RWPE2 (cell line): Measurements from ENCODE around the gene MINPP1.

Experiments
- ATAC-seq: fragments of 200-7000 bp; cut with Tn5 transposase; 3 replicates; pipeline ENCODE4 v1.9.1; 2021; ENCODE audit warnings: low read depth
- DNase-seq: peaks from one replicate; pipeline ENCODE4 v3.0.0-alpha.2; 2020; ENCODE audit warnings: low spot score
- H3K27ac ChIP-seq: fragments of 450-650 bp; 2 replicates; pipeline ENCODE4 v1.5.1; 2017; ENCODE audit warnings: mild to moderate bottlenecking; ENCODE audit not compliant: poor library complexity, severe bottlenecking
- H3K27me3 ChIP-seq: fragments of 250-450 bp; sonication (Bioruptor Pico); 2 replicates; pipeline ENCODE4 v1.5.1; 2021; ENCODE audit warnings: mild to moderate bottlenecking, moderate library complexity; ENCODE audit not compliant: insufficient read depth, poor library complexity, severe bottlenecking
- H3K36me3 ChIP-seq: fragments of 250-450 bp; sonication (Bioruptor Pico); 2 replicates; pipeline ENCODE4 v1.5.1; 2020; ENCODE audit warnings: low read depth, mild to moderate bottlenecking, moderate library complexity
- H3K4me1 ChIP-seq: fragments of 250-450 bp; sonication (Bioruptor Pico); 2 replicates; pipeline ENCODE4 v1.5.1; 2021; ENCODE audit warnings: mild to moderate bottlenecking, moderate library complexity; ENCODE audit not compliant: insufficient read depth, poor library complexity, severe bottlenecking
- H3K4me3 ChIP-seq: fragments of 250-450 bp; sonication (Bioruptor Pico); 2 replicates; pipeline ENCODE4 v1.5.1; 2021; ENCODE audit warnings: mild to moderate bottlenecking, moderate library complexity; ENCODE audit not compliant: severe bottlenecking
- H3K9me3 ChIP-seq: fragments of 250-450 bp; sonication (Bioruptor Pico); 2 replicates; pipeline ENCODE4 v1.5.1; 2021; ENCODE audit warnings: mild to moderate bottlenecking, moderate library complexity; ENCODE audit not compliant: severe bottlenecking
- CTCF ChIP-seq: fragments of 450-650 bp; IDR thresholded peaks from one replicate; pipeline ENCODE4 v1.5.1; 2017; ENCODE audit warnings: mild to moderate bottlenecking, moderate library complexity; ENCODE audit not compliant: poor library complexity, severe bottlenecking

Gene MINPP1

GRCh38 chr10:87545783-87546182 is 41.1 kb downstream of the MINPP1 start:
- H3K36me3 ChIP-seq: peaks cover 12% of the 10 kb centered on the region

GRCh38 chr10:87546210-87546609 is 41.5 kb downstream of the MINPP1 start:
- Histone ChIP-seq H3K36me3 (peaks cover 12% of the 10 kb centered on the region), H3K27me3 (no peaks in the 10 kb centered on the region), H3K9me3 (no peaks in the 10 kb centered on the region), H3K4me1 (no peaks in the 10 kb centered on the region), H3K4me3 (no peak overlapping the region), H3K27ac (no peak overlapping the region)
- no peak for ATAC-seq
- DNase-seq: no peak
- no peak for TF ChIP-seq CTCF

More at GRCh38 chr10:87545783-87546182, 41.1 kb downstream of the MINPP1 start:
- Histone ChIP-seq H3K27me3 (no peaks in the 10 kb centered on the region), H3K4me1 (peaks cover 3% of the 10 kb centered on the region), H3K9me3 (no peaks in the 10 kb centered on the region), H3K4me3 (no peak overlapping the region), H3K27ac (no peak overlapping the region)
- ATAC-seq (no peak), DNase-seq (no peak)
- TF ChIP-seq CTCF: no peak

GRCh38 chr10:87546971-87547413 is 42.3 kb downstream of the MINPP1 start:
- H3K4me3 ChIP-seq: no peak overlapping the region
- no peak for TF ChIP-seq CTCF

GRCh38 chr10:87547734-87548311 is 43.1 kb downstream of the MINPP1 start:
- H3K4me1 ChIP-seq: no peaks in the 10 kb centered on the region
- ATAC-seq (0 out of 3 replicates have a peak, but pooled peaks have one; percentile 29), DNase-seq (no peak)
- TF ChIP-seq CTCF: no peak
- H3K9me3 ChIP-seq: no peaks in the 10 kb centered on the region
- no peak overlapping the region for H3K27ac ChIP-seq
- no peaks in the 10 kb centered on the region for H3K27me3 ChIP-seq
- no peak overlapping the region for H3K4me3 ChIP-seq
- peaks cover 17% of the 10 kb centered on the region for H3K36me3 ChIP-seq

More at GRCh38 chr10:87546971-87547413, 42.3 kb downstream of the MINPP1 start:
- Histone ChIP-seq H3K9me3 (no peaks in the 10 kb centered on the region), H3K36me3 (peaks cover 14% of the 10 kb centered on the region), H3K27me3 (no peaks in the 10 kb centered on the region), H3K4me1 (no peaks in the 10 kb centered on the region), H3K27ac (no peak overlapping the region)
- DNase-seq (no peak), ATAC-seq (no peak)

DNA sequence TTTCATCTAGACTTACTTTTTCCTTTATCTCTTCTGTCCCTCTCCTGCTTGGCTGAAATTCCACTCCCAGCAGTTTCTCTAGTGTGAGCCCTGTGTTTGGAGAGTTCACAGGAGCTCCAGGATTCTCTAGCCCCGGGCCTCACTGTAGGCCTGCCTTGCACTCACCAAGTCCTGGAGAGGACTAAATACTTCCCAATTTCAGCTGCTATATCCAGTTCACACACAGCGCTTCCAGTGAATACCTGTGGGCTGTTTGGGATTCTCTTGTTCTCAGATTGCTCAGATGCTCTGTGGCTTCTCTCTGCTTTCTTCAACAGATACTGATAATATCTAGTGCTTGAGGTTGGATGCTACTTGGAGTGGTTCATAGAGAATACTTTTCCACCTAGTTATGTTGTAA is 46.0 kb downstream of the MINPP1 start:
- no peaks in the 10 kb centered on the region for H3K4me1 ChIP-seq
- no peaks in the 10 kb centered on the region for H3K27me3 ChIP-seq
- H3K9me3 ChIP-seq: no peaks in the 10 kb centered on the region
- no peak overlapping the region for H3K27ac ChIP-seq
- no peak overlapping the region for H3K4me3 ChIP-seq
- no peak for ATAC-seq
- TF ChIP-seq CTCF: no peak
- H3K36me3 ChIP-seq: peaks cover 27% of the 10 kb centered on the region
- DNase-seq: no peak
